Effector memory CD8-positive, alpha-beta T cell (primary cell): ENCODE measurements around the gene TMEM87B.
A peak's percentile ranks its signal among the peaks of the same experiment; 100 is the strongest.

Experiments used
- ATAC-seq: fragments of 150-1000 bp; cut with Tn5 transposase; replicated peaks from 2 replicates; pipeline ENCODE4 v1.10.0; 2021; ENCODE audit warnings: mild to moderate bottlenecking, moderate library complexity
- DNase-seq, 3 experiments: peaks; one replicate each; pipeline ENCODE4 v3.0.0; 2021
- H3K27ac Mint-ChIP-seq, 2 donors: one replicate each; pipeline ENCODE4 v1.8.0; 2022; ENCODE audit warnings: mild to moderate bottlenecking in 2 of 2, mixed read lengths in 2 of 2, moderate library complexity in 2 of 2
- H3K27me3 Mint-ChIP-seq, 2 donors: one replicate each; pipeline ENCODE4 v1.8.0; 2022; ENCODE audit warnings: mixed read lengths in 2 of 2
- H3K36me3 Mint-ChIP-seq: one replicate; pipeline ENCODE4 v1.8.0; 2022; ENCODE audit warnings: mild to moderate bottlenecking, moderate library complexity, mixed read lengths; ENCODE audit not compliant: insufficient read depth
- H3K4me1 Mint-ChIP-seq, 2 donors: one replicate each; pipeline ENCODE4 v1.8.0; 2022; ENCODE audit warnings: low read depth in 2 of 2, mixed read lengths in 2 of 2
- H3K4me3 Mint-ChIP-seq, 2 donors: one replicate each; pipeline ENCODE4 v1.8.0; 2022; ENCODE audit warnings: mild to moderate bottlenecking in 2 of 2, mixed read lengths in 2 of 2, moderate library complexity in 2 of 2
- H3K9me3 Mint-ChIP-seq, 2 donors: one replicate each; pipeline ENCODE4 v1.8.0; 2022; ENCODE audit warnings: mixed read lengths in 2 of 2

TMEM87B gene

DNA sequence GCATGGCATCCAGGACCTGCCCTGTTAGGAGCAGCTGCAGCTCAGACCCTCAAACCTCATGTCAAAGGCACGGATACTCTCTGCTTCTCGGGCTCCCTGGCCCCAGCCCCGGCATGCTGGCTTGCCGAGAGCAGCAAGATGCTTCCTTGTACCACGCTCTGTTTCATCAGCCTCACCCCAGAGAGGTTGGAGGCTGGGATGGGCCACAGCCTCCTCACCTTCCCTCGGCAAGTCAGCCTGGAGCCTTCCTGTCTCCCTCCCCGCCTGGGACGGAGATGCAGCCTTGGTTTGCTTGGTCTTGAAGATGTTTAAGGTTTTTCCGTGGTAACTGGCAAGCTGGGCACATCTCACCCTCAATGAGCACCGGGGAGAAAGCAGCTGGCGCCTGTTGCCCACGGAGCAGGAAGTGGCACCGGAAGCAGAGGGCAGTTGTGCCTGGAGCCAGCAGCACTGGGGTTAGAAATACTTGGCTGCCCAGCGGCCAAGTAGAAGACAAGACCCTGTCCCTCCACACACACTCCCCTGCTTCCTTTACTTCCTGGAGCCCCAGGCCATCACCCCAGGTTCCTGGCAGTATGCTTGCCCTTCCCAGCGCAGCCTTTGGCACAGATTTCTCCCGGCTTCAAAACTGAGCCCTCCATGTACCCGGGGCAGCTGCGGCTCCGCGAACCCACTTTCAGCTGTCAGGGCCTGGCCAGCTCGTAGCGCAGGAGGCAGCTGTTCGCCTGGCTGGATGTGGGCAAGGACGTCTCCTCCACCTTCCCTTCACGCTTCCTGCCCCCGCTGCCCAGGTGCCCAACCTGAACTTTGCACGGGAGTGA lies 100.5 kb downstream of the TMEM87B start:
- ATAC-seq (peak; percentile 59), DNase-seq (no peak)
- Mint-ChIP-seq H3K4me3 (peak overlapping the region; percentile 73 to 77), H3K36me3 (peaks cover 2% of the 10 kb centered on the region), H3K27me3 (no peaks in the 10 kb centered on the region), H3K4me1 (peaks cover 15 to 17% of the 10 kb centered on the region in 2 donors), H3K9me3 (no peaks in the 10 kb centered on the region), H3K27ac (peak overlapping the region; percentile 77)

DNA sequence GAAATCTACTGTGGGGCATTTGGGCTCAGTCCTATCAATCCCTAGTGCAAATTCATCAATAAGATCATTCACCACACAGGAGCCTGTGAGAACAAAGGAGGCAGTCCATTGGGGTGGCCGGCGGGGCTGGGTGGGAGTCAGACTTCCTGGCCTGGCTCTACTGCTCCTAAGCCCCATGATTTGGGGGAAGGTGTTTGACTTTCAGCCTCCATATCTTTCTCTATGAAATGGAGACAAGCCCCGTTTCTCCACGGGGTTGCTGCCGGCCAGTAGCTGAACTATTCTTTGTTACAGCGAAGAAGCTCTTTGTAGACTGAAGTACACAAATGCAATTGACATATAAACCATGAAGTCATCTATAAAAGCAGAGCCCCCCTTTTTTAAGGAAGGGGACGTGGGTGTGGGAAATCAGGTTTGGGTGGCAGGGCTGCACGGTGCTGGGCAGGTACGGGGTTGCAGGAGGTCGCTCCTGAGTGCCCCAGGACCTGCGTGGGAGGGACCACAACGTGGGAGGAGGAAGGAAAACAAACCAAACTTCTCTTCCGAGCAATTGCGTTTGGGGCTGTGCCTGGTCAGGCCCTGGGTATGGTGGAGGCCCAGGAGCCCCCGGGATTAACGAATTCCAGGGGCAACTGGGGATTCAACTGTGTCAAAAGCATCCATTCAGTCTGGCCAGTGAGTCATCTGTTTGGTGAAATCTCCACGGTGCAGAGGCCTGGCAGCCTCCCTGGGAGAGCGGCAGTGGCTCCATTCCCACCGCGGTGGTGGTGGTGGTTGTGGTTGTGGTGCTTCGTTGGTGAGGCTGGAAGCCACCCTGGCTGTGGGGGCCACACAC lies 101.3 kb downstream of the TMEM87B start:
- H3K36me3 Mint-ChIP-seq = peaks cover 4% of the 10 kb centered on the region
- no peaks in the 10 kb centered on the region for H3K27me3 Mint-ChIP-seq
- H3K9me3 Mint-ChIP-seq = no peaks in the 10 kb centered on the region
- ATAC-seq (peak; percentile 66), DNase-seq (no peak)
- peak overlapping the region; percentile 73 to 77 for H3K4me3 Mint-ChIP-seq
- peak overlapping the region; percentile 77 for H3K27ac Mint-ChIP-seq
- H3K4me1 Mint-ChIP-seq = peaks cover 15 to 17% of the 10 kb centered on the region in 2 donors

- Mint-ChIP-seq H3K9me3 (no peaks in the 10 kb centered on the region), H3K4me3 (peak overlapping the region in 1 of 2 donors; percentile 16), H3K27me3 (no peaks in the 10 kb centered on the region), H3K36me3 (peaks cover 4% of the 10 kb centered on the region), H3K27ac (no peak overlapping the region), H3K4me1 (peaks cover 15 to 17% of the 10 kb centered on the region in 2 donors)
- DNase-seq (no peak), ATAC-seq (no peak)
Measured at GRCh38 chr2:112157472-112157871, 102.4 kb downstream of the TMEM87B start.

DNA sequence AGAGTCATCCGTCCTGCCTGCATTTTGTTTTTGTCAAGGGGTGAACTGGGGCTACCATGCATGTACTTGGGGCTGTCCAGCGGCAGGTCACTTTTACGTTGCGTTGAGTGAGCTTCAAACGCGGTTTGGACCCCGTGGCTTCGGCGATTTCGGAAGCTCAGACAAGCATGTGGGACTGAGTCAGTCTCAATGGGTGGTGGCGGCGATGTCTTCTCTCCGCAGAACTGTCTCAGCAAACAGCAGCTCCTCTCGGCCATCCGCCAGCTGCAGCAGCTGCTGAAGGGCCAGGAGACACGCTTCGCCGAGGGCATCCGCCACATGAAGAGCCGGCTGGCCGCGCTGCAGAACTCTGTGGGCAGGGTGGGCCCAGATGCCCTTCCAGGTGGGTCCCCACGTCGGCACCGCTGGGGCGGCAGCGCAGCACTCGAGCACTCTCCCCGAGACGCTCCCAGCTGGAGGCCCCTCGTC lies 104.4 kb downstream of the TMEM87B start:
- peaks cover 0 to 9% of the 10 kb centered on the region in 2 donors for H3K27me3 Mint-ChIP-seq
- no peak for ATAC-seq
- peaks cover 4% of the 10 kb centered on the region for H3K36me3 Mint-ChIP-seq
- H3K4me1 Mint-ChIP-seq = peaks cover 15 to 17% of the 10 kb centered on the region in 2 donors
- no peaks in the 10 kb centered on the region for H3K9me3 Mint-ChIP-seq
- DNase-seq = no peak
- no peak overlapping the region for H3K4me3 Mint-ChIP-seq
- H3K27ac Mint-ChIP-seq = no peak overlapping the region

DNA sequence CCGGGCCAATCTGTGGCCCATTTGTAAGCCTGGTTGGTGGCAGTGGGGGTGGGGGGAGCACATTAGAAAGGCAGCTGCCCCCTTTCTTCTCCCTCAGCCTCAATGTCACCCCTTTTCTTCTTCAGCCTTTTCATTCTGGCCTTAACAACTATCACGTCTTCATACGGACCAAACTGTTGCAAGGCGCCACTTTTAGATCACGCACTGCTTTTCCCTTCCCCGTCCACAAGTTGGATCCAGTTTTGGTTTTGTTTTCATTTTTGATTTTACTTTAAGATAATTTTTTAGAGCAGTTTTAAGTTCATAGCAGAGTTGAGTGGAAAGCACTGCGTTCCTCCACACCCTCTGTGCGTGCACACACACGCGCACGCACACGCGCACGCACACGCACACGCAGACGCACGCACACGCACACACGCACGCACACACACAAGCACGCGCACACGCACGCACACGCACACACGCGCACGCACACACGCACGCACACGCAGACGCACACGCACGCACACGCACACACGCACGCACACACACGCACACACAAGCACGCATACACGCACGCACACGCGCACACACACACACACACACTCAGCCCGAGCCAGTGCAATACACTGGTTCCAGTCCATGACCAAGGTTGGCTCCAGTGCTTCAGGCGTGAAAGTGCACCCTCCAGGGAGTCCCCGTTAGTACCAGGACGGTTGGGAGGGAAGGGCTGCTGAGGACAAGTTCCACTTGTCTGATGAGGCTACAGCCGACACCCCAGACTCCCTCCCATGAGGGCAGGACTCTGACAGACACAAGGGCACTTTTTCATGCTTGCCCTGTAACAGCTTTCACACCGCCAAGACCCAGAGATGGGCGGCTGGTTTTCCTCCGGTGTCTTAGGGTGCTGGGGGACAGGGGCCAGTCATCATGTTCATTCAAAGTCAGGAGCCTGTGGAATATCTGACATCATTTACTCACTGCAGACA lies 105.5 kb downstream of the TMEM87B start:
- Mint-ChIP-seq H3K9me3 (no peaks in the 10 kb centered on the region), H3K36me3 (peaks cover 4% of the 10 kb centered on the region), H3K4me3 (no peak overlapping the region), H3K27ac (no peak overlapping the region), H3K4me1 (peaks cover 12 to 13% of the 10 kb centered on the region in 2 donors), H3K27me3 (peaks cover 0 to 9% of the 10 kb centered on the region in 2 donors)
- DNase-seq (no peak), ATAC-seq (no peak)

- Mint-ChIP-seq H3K27me3 (peaks cover 0 to 9% of the 10 kb centered on the region in 2 donors), H3K27ac (no peak overlapping the region), H3K9me3 (no peaks in the 10 kb centered on the region), H3K36me3 (peaks cover 4% of the 10 kb centered on the region), H3K4me3 (no peak overlapping the region), H3K4me1 (peaks cover 2% of the 10 kb centered on the region in 2 donors)
- DNase-seq (no peak), ATAC-seq (no peak)
Measured at GRCh38 chr2:112161431-112162145, 106.5 kb downstream of the TMEM87B start.

DNA sequence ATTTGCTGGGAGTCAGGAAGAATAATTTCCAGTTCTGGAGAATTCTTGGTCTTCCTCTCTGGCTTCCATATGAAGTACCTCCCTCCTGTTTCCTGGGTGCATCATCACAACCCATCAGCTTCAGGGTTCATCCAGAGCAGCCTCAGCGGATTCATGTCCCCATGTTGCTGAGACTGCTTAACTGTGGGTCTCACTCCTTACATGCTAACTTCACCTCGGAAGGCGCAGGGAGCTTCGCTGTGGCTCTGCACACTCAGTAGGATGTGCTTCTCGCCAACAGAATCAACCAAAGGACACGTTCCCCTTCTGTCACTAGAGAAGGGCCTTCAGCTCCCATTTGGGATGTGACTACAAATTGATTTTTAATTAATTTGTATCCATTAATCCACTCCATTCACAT lies 107.3 kb downstream of the TMEM87B start:
- no peaks in the 10 kb centered on the region for H3K4me1 Mint-ChIP-seq
- H3K9me3 Mint-ChIP-seq = no peaks in the 10 kb centered on the region
- H3K4me3 Mint-ChIP-seq = no peak overlapping the region
- peaks cover 0 to 9% of the 10 kb centered on the region in 2 donors for H3K27me3 Mint-ChIP-seq
- H3K27ac Mint-ChIP-seq = no peak overlapping the region
- DNase-seq (no peak), ATAC-seq (no peak)
- peaks cover 4% of the 10 kb centered on the region for H3K36me3 Mint-ChIP-seq

- H3K9me3 Mint-ChIP-seq = no peaks in the 10 kb centered on the region
- DNase-seq = no peak
- peaks cover 0 to 2% of the 10 kb centered on the region in 2 donors for H3K4me1 Mint-ChIP-seq
- no peak for ATAC-seq
- no peak overlapping the region for H3K27ac Mint-ChIP-seq
- H3K27me3 Mint-ChIP-seq = peaks cover 0 to 9% of the 10 kb centered on the region in 2 donors
- peaks cover 4% of the 10 kb centered on the region for H3K36me3 Mint-ChIP-seq
- H3K4me3 Mint-ChIP-seq = no peak overlapping the region
Measured at GRCh38 chr2:112162956-112163355, 107.9 kb downstream of the TMEM87B start.

DNA sequence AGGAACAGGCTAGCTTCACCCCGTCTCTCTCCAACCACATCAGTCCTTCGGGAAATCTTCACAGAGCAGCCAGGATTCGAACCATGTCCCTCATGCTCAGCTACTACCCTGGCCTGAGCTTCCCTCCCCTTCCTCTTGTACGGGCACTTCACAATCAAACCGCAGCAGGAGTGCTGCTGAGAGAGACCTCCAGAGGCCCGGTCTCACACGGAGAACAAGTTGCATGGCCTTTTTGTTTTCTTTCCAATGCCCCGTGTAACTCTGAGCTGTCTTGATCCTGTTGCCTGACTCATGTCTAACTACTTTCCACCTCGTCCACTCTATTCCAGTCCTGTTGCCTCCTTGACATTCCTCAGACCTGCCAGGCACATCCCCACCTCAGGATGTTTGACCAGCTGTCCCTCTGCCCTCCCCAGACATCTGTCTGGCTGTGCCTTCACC lies 108.5 kb downstream of the TMEM87B start:
- DNase-seq (no peak), ATAC-seq (no peak)
- Mint-ChIP-seq H3K27ac (peak overlapping the region in 1 of 2 donors; percentile 35), H3K27me3 (peaks cover 0 to 9% of the 10 kb centered on the region in 2 donors), H3K4me1 (peaks cover 5 to 8% of the 10 kb centered on the region in 2 donors), H3K4me3 (no peak overlapping the region), H3K9me3 (no peaks in the 10 kb centered on the region), H3K36me3 (peaks cover 4% of the 10 kb centered on the region)

- no peak overlapping the region for H3K4me3 Mint-ChIP-seq
- peaks cover 4% of the 10 kb centered on the region for H3K36me3 Mint-ChIP-seq
- DNase-seq = no peak
- peaks cover 7 to 9% of the 10 kb centered on the region in 2 donors for H3K4me1 Mint-ChIP-seq
- peaks cover 0 to 16% of the 10 kb centered on the region in 2 donors for H3K27me3 Mint-ChIP-seq
- H3K9me3 Mint-ChIP-seq = no peaks in the 10 kb centered on the region
- no peak for ATAC-seq
- peak overlapping the region in 1 of 2 donors; percentile 16 for H3K27ac Mint-ChIP-seq
Measured at GRCh38 chr2:112164876-112165275, 109.8 kb downstream of the TMEM87B start.

GRCh38 chr2:112165296-112165695 lies 110.2 kb downstream of the TMEM87B start:
- ATAC-seq (no peak), DNase-seq (no peak)
- peaks cover 7 to 9% of the 10 kb centered on the region in 2 donors for H3K4me1 Mint-ChIP-seq
- H3K9me3 Mint-ChIP-seq = no peaks in the 10 kb centered on the region
- H3K4me3 Mint-ChIP-seq = no peak overlapping the region
- peaks cover 4% of the 10 kb centered on the region for H3K36me3 Mint-ChIP-seq
- H3K27ac Mint-ChIP-seq = peak overlapping the region in 1 of 2 donors; percentile 16
- H3K27me3 Mint-ChIP-seq = peaks cover 0 to 20% of the 10 kb centered on the region in 2 donors

DNA sequence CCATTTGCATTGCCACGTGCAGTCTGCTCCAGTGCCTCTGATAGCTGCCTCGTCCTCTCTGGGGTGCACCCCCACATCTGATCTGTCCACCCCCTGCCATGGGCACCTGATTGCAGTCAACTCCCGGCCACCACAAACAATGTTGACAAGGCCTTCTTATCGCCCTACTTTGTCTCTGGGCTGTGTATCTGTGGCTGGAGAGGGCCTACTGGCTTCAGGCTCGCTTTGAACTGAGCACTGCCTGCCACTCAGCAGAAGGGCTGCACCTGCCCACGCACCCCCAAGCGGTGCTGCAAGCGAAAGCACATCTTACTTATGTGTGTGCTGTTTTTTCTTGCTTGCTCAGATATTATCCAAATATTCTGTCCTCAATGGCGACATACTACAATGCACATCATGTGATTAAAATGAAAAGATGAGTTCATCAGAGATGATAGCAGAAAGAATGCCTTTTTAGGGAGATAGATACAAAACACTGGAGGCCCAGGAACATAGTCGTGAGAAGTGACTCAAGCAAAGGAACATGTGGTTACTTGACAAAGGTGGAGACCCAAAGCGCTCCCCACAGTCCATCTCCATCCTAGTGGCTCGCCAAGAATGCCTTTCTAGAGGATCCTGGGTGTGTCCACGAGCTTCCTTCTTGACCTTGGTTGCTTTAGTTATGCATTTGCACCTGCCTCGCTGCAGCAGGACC lies 111.9 kb downstream of the TMEM87B start:
- ATAC-seq (no peak), DNase-seq (no peak)
- Mint-ChIP-seq H3K4me1 (peaks cover 7 to 9% of the 10 kb centered on the region in 2 donors), H3K9me3 (no peaks in the 10 kb centered on the region), H3K27ac (no peak overlapping the region), H3K27me3 (peaks cover 0 to 21% of the 10 kb centered on the region in 2 donors), H3K4me3 (no peak overlapping the region), H3K36me3 (no peaks in the 10 kb centered on the region)
